ENCODE data around the gene RGS1. TPM values are rescaled to one million over a fixed set of nuclear protein-coding genes. Genes with fewer than 3 reads are reported as not detected.

The RGS1 gene
- total RNA-seq, 2 experiments from 2014 or later, result 23.5 to 27.1 TPM

- no peak overlapping the region for H3K27ac Mint-ChIP-seq
- ChIA-PET POLR2A (no interaction called here), CTCF (interaction anchor here (1.7 to 2.3 kb wide), 2 partner anchors 126 to 129 kb away, joined by 7 read pairs; no protein-coding TSS in a partner anchor)
- peaks cover 26% of the 10 kb centered on the region for H3K4me1 Mint-ChIP-seq (ENCODE audit: low read depth)
- no peak overlapping the region for H3K4me3 Mint-ChIP-seq
- no peaks in the 10 kb centered on the region for H3K27me3 Mint-ChIP-seq
- no peaks in the 10 kb centered on the region for H3K9me3 Mint-ChIP-seq
- no peaks in the 10 kb centered on the region for H3K36me3 Mint-ChIP-seq
- no peak for DNase-seq
- intact Hi-C loops (cut with micrococcal nuclease), result loop anchor here (5.0 kb wide), 1 partner anchor 204 kb away; the partner anchor contains the start of gene RGS2
Observed at GRCh38 chr1:192603218-192603787, 27.7 kb downstream of the RGS1 start.

- POLR2A ChIA-PET, result no interaction called here
- Mint-ChIP-seq H3K36me3 (no peaks in the 10 kb centered on the region), H3K4me3 (no peak overlapping the region), H3K27ac (no peak overlapping the region), H3K4me1 (ENCODE audit: low read depth) (peaks cover 40% of the 10 kb centered on the region), H3K9me3 (no peaks in the 10 kb centered on the region), H3K27me3 (no peaks in the 10 kb centered on the region)
- no peak for DNase-seq
- CTCF ChIA-PET, result interaction anchor here (1.1 to 2.3 kb wide), 2 partner anchors 127 to 131 kb away, joined by 3 to 7 read pairs; no protein-coding TSS in a partner anchor
- intact Hi-C loops (cut with micrococcal nuclease), result loop anchor here (5.0 kb wide), 1 partner anchor 202 kb away; the partner anchor contains the start of gene RGS2
Observed at GRCh38 chr1:192604979-192605620, 29.5 kb downstream of the RGS1 start.

- Mint-ChIP-seq H3K4me3 (no peak overlapping the region), H3K27me3 (no peaks in the 10 kb centered on the region), H3K9me3 (no peaks in the 10 kb centered on the region), H3K4me1 (ENCODE audit: low read depth) (peaks cover 17% of the 10 kb centered on the region), H3K36me3 (no peaks in the 10 kb centered on the region), H3K27ac (no peak overlapping the region)
- POLR2A ChIA-PET, result no interaction called here
- CTCF ChIA-PET, result interaction anchor here (0.7 to 3.8 kb wide), 7 partner anchors 20 to 133 kb away, joined by 3 to 70 read pairs (median 5); no protein-coding TSS in a partner anchor
- DNase-seq, result no peak
- intact Hi-C loops (cut with micrococcal nuclease), result loop anchor here (1.0 kb wide), 1 partner anchor 131 kb away; no protein-coding TSS in a partner anchor
Observed at GRCh38 chr1:192608671-192609070, 33.1 kb downstream of the RGS1 start.

GRCh38 chr1:192609110-192610079 lies 33.8 kb downstream of the RGS1 start:
- H3K9me3 Mint-ChIP-seq, result no peaks in the 10 kb centered on the region
- POLR2A ChIA-PET, result no interaction called here
- H3K4me3 Mint-ChIP-seq, result peak overlapping the region; percentile 28
- intact Hi-C loops (cut with micrococcal nuclease), result loop anchor here (1.0 kb wide), 1 partner anchor 132 kb away; no protein-coding TSS in a partner anchor
- CTCF ChIA-PET, result interaction anchor here (0.7 to 4.6 kb wide), 9 partner anchors 20 to 135 kb away, joined by 3 to 98 read pairs (median 5); no protein-coding TSS in a partner anchor
- peak; percentile 75 for DNase-seq
- H3K27me3 Mint-ChIP-seq, result no peaks in the 10 kb centered on the region
- H3K4me1 Mint-ChIP-seq (ENCODE audit: low read depth), result peaks cover 17% of the 10 kb centered on the region
- H3K36me3 Mint-ChIP-seq, result no peaks in the 10 kb centered on the region
- no peak overlapping the region for H3K27ac Mint-ChIP-seq

DNA sequence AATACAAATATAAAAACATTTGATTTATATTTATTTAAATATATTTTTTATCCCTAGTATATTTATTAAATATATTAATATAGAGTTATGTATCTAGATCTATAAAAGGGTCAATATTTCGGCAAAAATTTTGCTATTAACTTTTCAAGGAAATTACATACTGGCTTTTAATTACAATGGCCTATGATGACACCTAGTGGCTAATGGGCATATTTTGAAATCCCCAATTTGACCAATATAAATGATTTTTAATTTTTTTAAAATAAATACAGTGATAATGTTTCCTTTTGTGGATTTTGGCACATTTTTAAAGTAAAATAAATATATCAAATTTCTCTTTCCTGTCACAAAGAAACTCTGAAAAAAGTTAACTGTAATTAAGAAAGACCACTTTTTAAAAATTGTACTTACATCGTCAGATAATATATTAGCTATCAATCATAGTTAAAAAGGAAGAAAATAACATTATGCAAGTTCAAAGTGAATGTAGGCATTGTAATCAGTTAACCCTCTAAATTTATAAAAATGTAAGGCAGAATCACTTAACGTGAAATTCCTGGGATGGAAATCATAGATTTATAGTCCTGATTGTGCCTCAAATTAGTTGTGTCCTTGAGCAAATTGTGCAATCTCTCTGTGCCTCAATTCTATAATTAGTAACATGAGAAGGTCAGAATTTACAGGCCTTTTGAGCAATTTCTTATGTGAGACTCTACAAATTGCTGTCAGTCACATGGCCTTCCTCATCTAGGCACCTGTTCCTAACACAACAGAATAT lies 34.7 kb downstream of the RGS1 start:
- Mint-ChIP-seq H3K27me3 (no peaks in the 10 kb centered on the region), H3K9me3 (no peaks in the 10 kb centered on the region), H3K4me1 (ENCODE audit: low read depth) (peaks cover 17% of the 10 kb centered on the region), H3K4me3 (no peak overlapping the region), H3K36me3 (no peaks in the 10 kb centered on the region), H3K27ac (no peak overlapping the region)
- intact Hi-C loops (cut with micrococcal nuclease), result no loop called here
- no peak for DNase-seq
- ChIA-PET POLR2A (no interaction called here), CTCF (interaction anchor here (0.7 to 4.6 kb wide), 12 partner anchors 17 to 195 kb away, joined by 3 to 98 read pairs (median 3); no protein-coding TSS in a partner anchor)

DNA sequence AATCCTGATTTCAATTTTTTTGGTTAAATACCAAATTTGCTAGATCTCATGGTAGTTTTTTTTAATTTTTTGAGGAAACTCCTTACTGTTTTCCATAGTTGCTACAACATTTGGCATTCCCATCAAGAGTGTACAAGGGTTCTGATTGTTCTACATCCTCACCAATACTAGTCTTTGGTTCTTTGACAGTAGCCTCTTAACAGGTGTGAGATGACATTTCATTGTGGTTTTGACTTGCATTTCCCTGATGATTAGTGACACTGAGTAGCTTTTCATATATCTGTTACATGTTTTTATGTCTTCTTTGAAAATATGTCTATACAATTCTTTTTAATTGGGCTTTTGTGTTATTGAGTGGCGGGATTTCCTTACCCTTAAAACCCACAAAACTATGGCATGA lies 39.5 kb downstream of the RGS1 start:
- DNase-seq, result no peak
- Mint-ChIP-seq H3K27me3 (no peaks in the 10 kb centered on the region), H3K27ac (no peak overlapping the region), H3K36me3 (no peaks in the 10 kb centered on the region), H3K9me3 (no peaks in the 10 kb centered on the region), H3K4me1 (ENCODE audit: low read depth) (peaks cover 2% of the 10 kb centered on the region), H3K4me3 (no peak overlapping the region)
- ChIA-PET CTCF (interaction anchor here (1.0 kb wide), 1 partner anchor 141 kb away, joined by 4 read pairs; no protein-coding TSS in a partner anchor), POLR2A (no interaction called here)
- intact Hi-C loops (cut with micrococcal nuclease), result no loop called here

DNA sequence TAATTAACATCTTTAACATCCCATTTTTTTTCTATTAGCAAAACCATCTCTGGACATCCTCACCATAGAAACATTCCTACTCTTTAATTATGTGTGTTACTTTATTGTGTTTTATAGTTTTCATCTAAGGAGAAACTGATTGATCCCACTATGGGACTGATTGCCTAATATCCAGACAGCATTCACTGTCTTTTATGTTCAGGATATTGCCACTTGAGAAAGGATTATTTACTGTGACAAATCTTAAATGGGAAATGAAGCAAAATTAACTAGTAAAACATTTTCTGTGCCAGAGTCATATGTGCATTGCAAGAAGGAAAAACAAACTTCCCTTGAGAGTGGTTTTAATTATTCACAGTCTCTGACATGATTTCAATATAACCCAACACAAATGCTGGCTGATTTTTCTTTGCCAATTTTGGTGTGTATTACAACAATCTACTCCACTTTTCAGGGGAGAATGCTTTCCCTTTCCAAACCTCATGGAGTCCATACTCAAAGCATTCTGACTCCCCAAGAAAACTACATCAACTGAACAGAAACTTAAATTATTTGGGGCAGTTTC lies 44.6 kb downstream of the RGS1 start:
- Mint-ChIP-seq H3K27ac (no peak overlapping the region), H3K27me3 (peaks cover 7% of the 10 kb centered on the region), H3K36me3 (no peaks in the 10 kb centered on the region), H3K9me3 (no peaks in the 10 kb centered on the region), H3K4me3 (no peak overlapping the region), H3K4me1 (ENCODE audit: low read depth) (no peaks in the 10 kb centered on the region)
- no peak for DNase-seq
- intact Hi-C loops (cut with micrococcal nuclease), result no loop called here
- ChIA-PET POLR2A (no interaction called here), CTCF (no interaction called here)

DNA sequence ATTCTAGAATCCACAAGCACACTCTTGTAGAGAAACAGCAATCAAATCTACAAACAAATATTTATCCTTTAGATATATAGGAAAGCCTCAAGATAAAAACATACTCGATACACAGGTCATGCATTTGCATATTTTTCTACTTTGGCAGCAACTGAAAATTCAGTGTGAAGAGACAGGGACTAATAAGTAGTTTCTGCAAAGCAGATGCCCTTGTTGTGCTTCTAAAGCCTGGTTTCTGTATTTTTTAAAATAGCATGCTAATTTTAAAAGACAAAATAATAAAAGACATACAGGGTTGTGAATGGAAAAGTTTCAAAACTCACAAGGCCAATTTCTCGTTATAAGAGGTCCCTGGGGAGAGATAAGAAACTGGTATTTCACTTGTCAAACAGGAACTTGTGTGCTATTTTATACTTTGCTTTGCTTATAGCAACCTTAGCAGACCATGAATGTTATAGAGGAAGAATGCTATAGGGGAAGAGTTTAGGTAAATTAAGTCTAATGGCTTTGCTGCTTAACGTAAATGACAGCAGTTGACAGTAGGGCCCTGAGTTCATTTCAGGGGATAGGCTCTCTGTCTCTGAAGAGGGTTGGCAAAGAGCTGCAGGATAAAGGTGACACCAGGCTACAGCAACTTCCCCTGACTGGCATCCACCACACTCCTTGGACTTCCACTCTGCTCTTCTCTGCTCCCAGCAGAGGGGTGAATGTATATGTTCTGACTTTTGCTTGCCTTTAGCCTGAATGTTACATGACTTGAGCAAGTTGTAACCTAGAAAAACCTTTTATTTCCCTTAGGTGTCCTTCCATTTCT lies 51.0 kb downstream of the RGS1 start:
- Mint-ChIP-seq H3K27me3 (peaks cover 9% of the 10 kb centered on the region), H3K36me3 (no peaks in the 10 kb centered on the region), H3K4me3 (no peak overlapping the region), H3K9me3 (no peaks in the 10 kb centered on the region), H3K4me1 (ENCODE audit: low read depth) (no peaks in the 10 kb centered on the region), H3K27ac (no peak overlapping the region)
- ChIA-PET CTCF (interaction anchor here (0.7 to 1.3 kb wide), 4 partner anchors 13 to 392 kb away, joined by 3 to 5 read pairs (median 4); no protein-coding TSS in a partner anchor), POLR2A (no interaction called here)
- DNase-seq, result no peak
- intact Hi-C loops (cut with micrococcal nuclease), result no loop called here

DNA sequence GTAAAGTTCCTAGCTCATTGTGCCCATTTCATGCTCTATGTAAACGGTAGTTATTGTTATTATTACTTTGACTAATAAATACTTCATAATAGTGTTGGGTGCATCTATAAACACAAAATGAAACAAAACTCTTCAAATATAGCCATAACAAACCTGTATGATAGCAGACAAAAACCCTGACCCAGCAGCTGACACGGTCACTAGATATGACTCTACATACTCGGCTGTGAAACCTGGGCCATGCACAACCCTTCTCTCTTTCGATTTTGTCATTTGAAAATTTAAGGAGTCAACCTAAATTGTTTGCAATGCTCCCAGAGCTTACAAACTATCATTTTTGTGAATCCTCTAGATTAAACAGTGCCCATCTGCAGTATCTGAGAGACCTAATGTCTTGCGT lies 52.3 kb downstream of the RGS1 start:
- no peak for DNase-seq
- Mint-ChIP-seq H3K36me3 (no peaks in the 10 kb centered on the region), H3K27ac (no peak overlapping the region), H3K4me3 (no peak overlapping the region), H3K4me1 (ENCODE audit: low read depth) (no peaks in the 10 kb centered on the region), H3K27me3 (peaks cover 9% of the 10 kb centered on the region), H3K9me3 (no peaks in the 10 kb centered on the region)
- ChIA-PET POLR2A (no interaction called here), CTCF (interaction anchor here (1.2 to 2.0 kb wide), 6 partner anchors 12 to 392 kb away, joined by 3 to 6 read pairs (median 4); no protein-coding TSS in a partner anchor)
- intact Hi-C loops (cut with micrococcal nuclease), result no loop called here

- Mint-ChIP-seq H3K4me3 (no peak overlapping the region), H3K27ac (no peak overlapping the region), H3K9me3 (no peaks in the 10 kb centered on the region), H3K27me3 (peaks cover 9% of the 10 kb centered on the region), H3K4me1 (ENCODE audit: low read depth) (no peaks in the 10 kb centered on the region), H3K36me3 (no peaks in the 10 kb centered on the region)
- ChIA-PET POLR2A (no interaction called here), CTCF (interaction anchor here (0.6 to 2.0 kb wide), 6 partner anchors 12 to 391 kb away, joined by 3 to 6 read pairs (median 4); no protein-coding TSS in a partner anchor)
- intact Hi-C loops (cut with micrococcal nuclease), result no loop called here
- no peak for DNase-seq
Observed at GRCh38 chr1:192628396-192629057, 53.0 kb downstream of the RGS1 start.

All from activated CD4-positive, alpha-beta memory T cell treated with anti-CD3 and anti-CD28 coated beads for 36 hours (primary cell).